ENCODE data around the gene NRG3.

Gene NRG3

DNA sequence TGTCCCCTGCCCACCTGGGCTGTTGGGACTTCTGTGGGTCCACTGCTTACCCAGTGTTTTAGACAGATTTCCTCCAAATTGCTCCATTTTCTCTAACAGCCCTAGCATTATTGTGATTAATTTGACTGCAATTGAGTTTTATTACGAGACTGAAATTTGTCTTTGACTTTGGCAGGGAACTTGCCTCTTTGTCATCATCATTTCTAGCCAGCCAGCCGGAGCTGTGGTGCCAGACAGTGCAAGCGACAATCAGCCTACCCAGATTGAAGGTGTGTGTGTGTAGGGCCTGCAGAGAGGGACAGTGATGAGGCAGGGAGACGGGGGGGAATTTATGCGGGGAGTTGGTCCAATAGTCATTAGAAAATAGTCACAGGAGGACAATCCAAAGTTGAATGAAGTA is 743.0 kb downstream of the NRG3 start:
- DNase-seq (ENCODE audit: low read depth in 1 of 2, low spot score in 1 of 2), result no peak
- Histone ChIP-seq H3K27ac (replicated peaks) (no peak overlapping the region), H3K4me3 (replicated peaks; ENCODE audit: insufficient read depth, low read length) (no peak overlapping the region), H3K27me3 (ENCODE audit: insufficient read depth, poor library complexity, severe bottlenecking) (no peaks in the 10 kb centered on the region)
- TF ChIP-seq, protein P1, sequence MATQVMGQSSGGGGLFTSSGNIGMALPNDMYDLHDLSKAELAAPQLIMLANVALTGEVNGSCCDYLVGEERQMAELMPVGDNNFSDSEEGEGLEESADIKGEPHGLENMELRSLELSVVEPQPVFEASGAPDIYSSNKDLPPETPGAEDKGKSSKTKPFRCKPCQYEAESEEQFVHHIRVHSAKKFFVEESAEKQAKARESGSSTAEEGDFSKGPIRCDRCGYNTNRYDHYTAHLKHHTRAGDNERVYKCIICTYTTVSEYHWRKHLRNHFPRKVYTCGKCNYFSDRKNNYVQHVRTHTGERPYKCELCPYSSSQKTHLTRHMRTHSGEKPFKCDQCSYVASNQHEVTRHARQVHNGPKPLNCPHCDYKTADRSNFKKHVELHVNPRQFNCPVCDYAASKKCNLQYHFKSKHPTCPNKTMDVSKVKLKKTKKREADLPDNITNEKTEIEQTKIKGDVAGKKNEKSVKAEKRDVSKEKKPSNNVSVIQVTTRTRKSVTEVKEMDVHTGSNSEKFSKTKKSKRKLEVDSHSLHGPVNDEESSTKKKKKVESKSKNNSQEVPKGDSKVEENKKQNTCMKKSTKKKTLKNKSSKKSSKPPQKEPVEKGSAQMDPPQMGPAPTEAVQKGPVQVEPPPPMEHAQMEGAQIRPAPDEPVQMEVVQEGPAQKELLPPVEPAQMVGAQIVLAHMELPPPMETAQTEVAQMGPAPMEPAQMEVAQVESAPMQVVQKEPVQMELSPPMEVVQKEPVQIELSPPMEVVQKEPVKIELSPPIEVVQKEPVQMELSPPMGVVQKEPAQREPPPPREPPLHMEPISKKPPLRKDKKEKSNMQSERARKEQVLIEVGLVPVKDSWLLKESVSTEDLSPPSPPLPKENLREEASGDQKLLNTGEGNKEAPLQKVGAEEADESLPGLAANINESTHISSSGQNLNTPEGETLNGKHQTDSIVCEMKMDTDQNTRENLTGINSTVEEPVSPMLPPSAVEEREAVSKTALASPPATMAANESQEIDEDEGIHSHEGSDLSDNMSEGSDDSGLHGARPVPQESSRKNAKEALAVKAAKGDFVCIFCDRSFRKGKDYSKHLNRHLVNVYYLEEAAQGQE (IDR thresholded peaks at IDR 0.05; ENCODE audit: insufficient replicate concordance, low read depth), result no peak
- TF ChIP-seq, protein P2, sequence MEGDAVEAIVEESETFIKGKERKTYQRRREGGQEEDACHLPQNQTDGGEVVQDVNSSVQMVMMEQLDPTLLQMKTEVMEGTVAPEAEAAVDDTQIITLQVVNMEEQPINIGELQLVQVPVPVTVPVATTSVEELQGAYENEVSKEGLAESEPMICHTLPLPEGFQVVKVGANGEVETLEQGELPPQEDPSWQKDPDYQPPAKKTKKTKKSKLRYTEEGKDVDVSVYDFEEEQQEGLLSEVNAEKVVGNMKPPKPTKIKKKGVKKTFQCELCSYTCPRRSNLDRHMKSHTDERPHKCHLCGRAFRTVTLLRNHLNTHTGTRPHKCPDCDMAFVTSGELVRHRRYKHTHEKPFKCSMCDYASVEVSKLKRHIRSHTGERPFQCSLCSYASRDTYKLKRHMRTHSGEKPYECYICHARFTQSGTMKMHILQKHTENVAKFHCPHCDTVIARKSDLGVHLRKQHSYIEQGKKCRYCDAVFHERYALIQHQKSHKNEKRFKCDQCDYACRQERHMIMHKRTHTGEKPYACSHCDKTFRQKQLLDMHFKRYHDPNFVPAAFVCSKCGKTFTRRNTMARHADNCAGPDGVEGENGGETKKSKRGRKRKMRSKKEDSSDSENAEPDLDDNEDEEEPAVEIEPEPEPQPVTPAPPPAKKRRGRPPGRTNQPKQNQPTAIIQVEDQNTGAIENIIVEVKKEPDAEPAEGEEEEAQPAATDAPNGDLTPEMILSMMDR (IDR thresholded peaks at IDR 0.05; ENCODE audit: insufficient read depth, low read length), result no peak

DNA sequence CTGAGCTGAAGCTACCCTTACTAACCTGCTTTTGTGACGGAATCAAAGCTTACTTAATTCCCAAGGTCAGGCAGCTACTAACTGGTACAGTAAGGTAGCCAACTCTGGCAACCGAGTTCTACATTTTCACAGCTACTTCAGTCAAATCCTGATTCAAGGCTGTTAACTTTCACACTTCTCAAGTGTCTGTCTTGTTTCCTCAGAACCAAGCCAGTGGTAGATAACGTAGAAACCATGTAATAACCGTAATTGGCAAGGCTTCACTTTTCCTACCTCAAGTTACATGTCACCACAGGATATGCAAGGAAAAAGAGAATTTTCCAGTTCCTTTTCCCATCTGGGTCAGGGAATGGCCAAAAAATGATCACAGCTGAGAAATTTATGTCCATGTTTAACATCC is 746.7 kb downstream of the NRG3 start:
- TF ChIP-seq GABPA (IDR thresholded peaks at IDR 0.05; ENCODE audit: low read depth) (no peak), SPI1 (IDR thresholded peaks at IDR 0.05; ENCODE audit: borderline replicate concordance, low read depth) (no peak), POLR2AphosphoS5 (IDR thresholded peaks at IDR 0.05; ENCODE audit: low read depth) (no peak)
- TF ChIP-seq, protein P2 (IDR thresholded peaks at IDR 0.05; ENCODE audit: insufficient read depth, low read length), result no peak
- TF ChIP-seq, protein P1 (IDR thresholded peaks at IDR 0.05; ENCODE audit: insufficient replicate concordance, low read depth), result no peak
- DNase-seq (ENCODE audit: low read depth in 1 of 2, low spot score in 1 of 2), result no peak
- no peaks in the 10 kb centered on the region for H3K27me3 ChIP-seq (ENCODE audit: insufficient read depth, poor library complexity, severe bottlenecking)
- no peak overlapping the region for H3K27ac ChIP-seq (replicated peaks)
- no peak overlapping the region for H3K4me3 ChIP-seq (replicated peaks; ENCODE audit: insufficient read depth, low read length)

DNA sequence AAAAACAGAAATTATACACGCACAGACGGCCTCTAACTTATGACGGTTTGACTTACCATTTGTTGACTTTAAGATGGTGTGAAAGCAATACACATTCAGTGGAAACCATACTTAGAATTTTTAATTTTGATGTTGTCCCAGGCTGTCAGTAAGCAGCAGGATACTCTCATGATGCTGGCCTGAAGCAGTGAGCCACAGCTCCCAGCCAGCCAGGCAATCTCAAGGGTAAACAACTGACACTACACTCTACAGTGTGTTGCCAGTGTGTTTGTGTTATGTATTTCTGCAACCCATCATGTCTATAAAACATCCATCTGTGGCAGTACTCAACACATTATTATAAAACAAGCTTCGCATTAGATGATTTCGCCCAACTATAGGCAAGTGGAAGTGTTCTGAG is 747.5 kb downstream of the NRG3 start:
- no peaks in the 10 kb centered on the region for H3K27me3 ChIP-seq (ENCODE audit: insufficient read depth, poor library complexity, severe bottlenecking)
- TF ChIP-seq, protein P2 (IDR thresholded peaks at IDR 0.05; ENCODE audit: insufficient read depth, low read length), result no peak
- H3K27ac ChIP-seq (replicated peaks), result no peak overlapping the region
- no peak overlapping the region for H3K4me3 ChIP-seq (replicated peaks; ENCODE audit: insufficient read depth, low read length)
- no peak for DNase-seq (ENCODE audit: low read depth in 1 of 2, low spot score in 1 of 2)

DNA sequence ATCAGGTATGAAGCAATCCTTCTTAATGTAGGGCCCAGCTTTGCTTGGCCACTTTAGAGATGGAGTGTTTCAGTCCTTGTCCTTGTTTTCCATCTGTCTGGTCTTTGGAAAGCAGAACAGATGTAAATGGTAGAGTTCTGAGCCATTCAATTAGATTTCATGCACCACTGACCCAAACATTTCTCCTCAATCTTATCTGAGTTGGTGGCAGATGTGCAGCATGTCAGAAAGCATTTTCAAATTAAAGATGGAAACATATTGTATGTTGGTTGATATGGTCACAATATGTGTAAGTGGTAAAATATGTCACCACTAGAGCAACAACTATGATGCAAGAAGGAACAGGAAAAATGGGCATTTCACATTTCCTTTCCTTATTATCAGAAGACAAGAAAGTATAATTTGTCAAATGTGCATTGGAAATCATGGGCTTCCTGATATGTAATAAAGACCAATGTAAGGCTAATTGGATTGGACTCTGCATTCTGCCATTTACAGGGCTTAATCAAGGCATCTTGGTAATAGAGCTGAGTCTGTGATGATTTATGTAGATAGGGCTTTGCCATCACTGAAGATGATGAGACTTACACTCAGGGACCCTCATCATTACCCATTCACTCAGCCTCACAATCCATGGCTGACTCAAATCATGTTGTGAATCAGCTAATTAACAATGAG is 750.7 kb downstream of the NRG3 start:
- Histone ChIP-seq H3K4me3 (replicated peaks; ENCODE audit: insufficient read depth, low read length) (no peak overlapping the region), H3K27me3 (ENCODE audit: insufficient read depth, poor library complexity, severe bottlenecking) (no peaks in the 10 kb centered on the region), H3K27ac (replicated peaks) (no peak overlapping the region)
- TF ChIP-seq, protein P2 (IDR thresholded peaks at IDR 0.05; ENCODE audit: insufficient read depth, low read length), result no peak
- TF ChIP-seq, protein P1 (IDR thresholded peaks at IDR 0.05; ENCODE audit: insufficient replicate concordance, low read depth), result no peak
- TF ChIP-seq GABPA (IDR thresholded peaks at IDR 0.05; ENCODE audit: low read depth), result no peak
- TF ChIP-seq SPI1 (IDR thresholded peaks at IDR 0.05; ENCODE audit: borderline replicate concordance, low read depth), result no peak
- TF ChIP-seq POLR2AphosphoS5 (IDR thresholded peaks at IDR 0.05; ENCODE audit: low read depth), result no peak
- no peak for DNase-seq (ENCODE audit: low read depth in 1 of 2, low spot score in 1 of 2)
